Posterior cingulate gyrus (tissue), 11 donors: ENCODE results near the gene IMPDH2.
A peak's percentile ranks its signal among the peaks of the same experiment; 100 is the strongest.

ENCODE experiments used
- DNase-seq, 10 donors: peaks; one replicate each; pipeline versions ENCODE4 v3.0.0 to v3.0.0-alpha.2; 2020 to 2021; ENCODE audit warnings: mixed read lengths in 3 of 10
- intact Hi-C: fragments of 100-400 bp; cut with DNase I; formaldehyde crosslinking; loops from one replicate; pipeline ENCODE4 v1.15.1; 2023

The IMPDH2 gene

GRCh38 chr3:49007771-49008528, 21.2 kb downstream of the IMPDH2 start:
- intact Hi-C loops, result loop anchor here (2.0 kb wide), 1 partner anchor 17 kb away; the partner anchor contains the start of gene P4HTM
- DNase-seq, result peak; percentile 63 to 96 (median 74)

- DNase-seq, result peak; percentile 89 to 100 (median 96)
- intact Hi-C loops, result loop anchor here (2.0 kb wide), 1 partner anchor 16 kb away; the partner anchor contains the start of gene P4HTM
Observed at GRCh38 chr3:49007068-49007770, 22.0 kb downstream of the IMPDH2 start, which contains the start of gene WDR6. Gene WDR6 (plus strand): TSS chr3:49007391. CDS start chr3:49007432, 41 bp downstream.

GRCh38 chr3:49006408-49007067, 22.7 kb downstream of the IMPDH2 start:
- intact Hi-C loops, result loop anchor here (2.0 kb wide), 1 partner anchor 16 kb away; the partner anchor contains the start of gene P4HTM
- peak in 2 of 10 donors; percentile 40 to 91 for DNase-seq

GRCh38 chr3:49005998-49006397, 23.2 kb downstream of the IMPDH2 start:
- intact Hi-C loops, result loop anchor here (2.0 kb wide), 1 partner anchor 15 kb away; the partner anchor contains the start of gene P4HTM
- no peak for DNase-seq

GRCh38 chr3:49005303-49005680, 23.9 kb downstream of the IMPDH2 start:
- intact Hi-C loops, result no loop called here
- no peak for DNase-seq

- no peak for DNase-seq
- intact Hi-C loops, result no loop called here
Observed at GRCh38 chr3:49004352-49005302, 24.6 kb downstream of the IMPDH2 start.

- intact Hi-C loops, result no loop called here
- no peak for DNase-seq
Observed at GRCh38 chr3:49001155-49001554, 28.0 kb downstream of the IMPDH2 start.

- DNase-seq, result peak in 1 of 10 donors; percentile 73
- intact Hi-C loops, result no loop called here
Observed at GRCh38 chr3:48999085-48999858, 29.9 kb downstream of the IMPDH2 start.

- intact Hi-C loops, result no loop called here
- DNase-seq, result peak in 7 of 10 donors; percentile 60 to 94 (median 72)
Observed at GRCh38 chr3:48997714-48998637, 31.2 kb downstream of the IMPDH2 start.

- intact Hi-C loops, result no loop called here
- peak in 2 of 10 donors; percentile 38 to 62 for DNase-seq
Observed at GRCh38 chr3:48997102-48997635, 32.0 kb downstream of the IMPDH2 start.

- peak in 2 of 10 donors; percentile 26 to 54 for DNase-seq
Observed at GRCh38 chr3:48996640-48997039, 32.6 kb downstream of the IMPDH2 start.

GRCh38 chr3:48993834-48994233, 35.4 kb downstream of the IMPDH2 start:
- intact Hi-C loops, result no loop called here
- no peak for DNase-seq

More at GRCh38 chr3:48996640-48997039, 32.6 kb downstream of the IMPDH2 start:
- intact Hi-C loops, result no loop called here

- intact Hi-C loops, result loop anchor here (2.0 kb wide), 2 partner anchors 15 to 73 kb away; partner anchors contain the start of genes ARIH2 and WDR6
Observed at GRCh38 chr3:48991851-48992545, 37.2 kb downstream of the IMPDH2 start.

GRCh38 chr3:48990636-48991469, 38.3 kb downstream of the IMPDH2 start:
- intact Hi-C loops, result loop anchor here (2.0 kb wide), 2 partner anchors 16 to 72 kb away; partner anchors contain the start of genes ARIH2 and WDR6
- DNase-seq, result peak in 5 of 10 donors; percentile 30 to 90 (median 68)

More at GRCh38 chr3:48991851-48992545, 37.2 kb downstream of the IMPDH2 start:
- DNase-seq, result peak in 3 of 10 donors; percentile 50 to 60 (median 56)

GRCh38 chr3:48989796-48990635, 39.2 kb downstream of the IMPDH2 start, which contains the start of gene P4HTM:
Gene P4HTM (plus strand): TSS chr3:48990241. CDS start chr3:48990257, 16 bp downstream.
- intact Hi-C loops, result loop anchor here (2.0 kb wide), 2 partner anchors 17 to 71 kb away; partner anchors contain the start of genes ARIH2 and WDR6
- peak; percentile 75 to 99 (median 90) for DNase-seq
